H7 (cell line): ENCODE measurements around the gene FIGNL1. TPM values are rescaled to one million over a fixed set of nuclear protein-coding genes. Genes with fewer than 3 reads are reported as not detected.

Experiments
- DNase-seq: peaks from one replicate; pipeline ENCODE4 v3.0.0; 2012
- H3K27me3 ChIP-seq: 2 replicates; pipeline ENCODE4 v1.6.0; 2011; ENCODE audit warnings: mild to moderate bottlenecking, low read length; ENCODE audit not compliant: control insufficient read depth, insufficient read depth
- H3K36me3 ChIP-seq: replicated peaks from 2 replicates; pipeline ENCODE4 v1.5.1; 2011; ENCODE audit warnings: low read length; ENCODE audit not compliant: control insufficient read depth, insufficient read depth
- H3K4me3 ChIP-seq: 2 replicates; pipeline ENCODE4 v1.5.1; 2011; ENCODE audit warnings: low read depth, mild to moderate bottlenecking, control low read depth, low read length, moderate library complexity; ENCODE audit not compliant: insufficient read depth
- total RNA-seq: library from RNA; depleted of rRNA; stranded (reverse); fragments of >200 nt; shearing (Covaris generic); gene quantifications from 2 replicates; pipeline ENCODE4 v1.2.3, GENCODE V29; 2014

FIGNL1 gene
- total RNA-seq, 1 experiment from 2014 or later: 19.2 TPM

DNA sequence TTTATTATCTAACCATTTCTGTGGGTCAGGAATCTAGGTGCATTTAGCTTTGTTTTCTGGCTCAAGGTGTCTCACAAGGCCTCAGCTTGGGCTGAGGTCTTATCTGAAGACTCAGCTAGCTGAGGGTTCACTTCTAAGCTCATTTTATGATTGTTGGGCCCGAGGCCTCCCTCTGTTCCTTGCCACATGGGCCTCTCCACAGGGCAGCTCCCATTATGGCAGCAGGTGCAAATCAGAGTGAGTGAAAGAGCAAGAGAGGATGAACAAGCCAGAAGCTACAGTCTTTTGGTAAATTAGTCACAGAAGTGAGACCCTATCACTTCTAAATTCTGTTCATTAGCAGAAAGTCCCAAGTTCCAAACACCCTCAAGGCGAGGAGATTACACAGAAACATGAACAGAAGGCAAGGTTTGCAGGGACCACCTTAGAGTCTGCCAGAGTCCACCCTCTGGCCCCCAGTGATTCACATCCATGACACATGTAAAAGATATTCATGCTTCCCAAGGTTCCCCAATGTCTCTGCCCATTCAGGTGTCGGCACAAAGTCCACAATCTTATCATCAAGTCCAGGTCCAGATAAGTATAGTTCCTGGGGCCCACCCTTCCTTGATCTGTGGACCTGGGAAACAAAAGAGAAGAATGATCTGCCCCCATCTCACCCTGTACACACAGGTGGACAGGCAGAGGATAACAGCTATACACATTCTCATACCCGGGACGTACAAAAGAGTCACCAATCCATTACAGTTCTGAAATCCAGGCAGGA, 23.7 kb downstream of the FIGNL1 start:
- no peaks in the 10 kb centered on the region for H3K36me3 ChIP-seq
- DNase-seq: no peak
- H3K27me3 ChIP-seq: no peaks in the 10 kb centered on the region
- H3K4me3 ChIP-seq: no peak overlapping the region

DNA sequence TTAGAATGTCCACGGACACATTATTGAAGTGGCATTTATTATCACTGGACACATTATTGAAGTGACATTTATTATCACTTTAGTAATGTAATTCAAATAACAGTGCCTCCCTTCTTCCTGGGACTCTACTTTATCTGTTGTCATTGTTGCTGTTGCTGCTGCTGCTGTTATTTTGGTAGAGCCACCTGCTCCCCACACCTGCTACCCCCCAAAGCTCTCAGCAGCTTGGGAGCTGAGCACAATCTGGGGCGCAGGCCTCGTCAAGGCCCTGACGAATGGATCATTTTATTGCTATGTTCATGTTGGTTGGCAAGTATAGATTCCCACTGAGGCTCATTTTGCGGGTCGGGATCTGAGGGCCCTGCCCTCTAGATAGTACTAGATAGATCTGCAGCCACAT, 24.8 kb downstream of the FIGNL1 start:
- Histone ChIP-seq H3K36me3 (no peaks in the 10 kb centered on the region), H3K27me3 (no peaks in the 10 kb centered on the region), H3K4me3 (no peak overlapping the region)
- DNase-seq: no peak

DNA sequence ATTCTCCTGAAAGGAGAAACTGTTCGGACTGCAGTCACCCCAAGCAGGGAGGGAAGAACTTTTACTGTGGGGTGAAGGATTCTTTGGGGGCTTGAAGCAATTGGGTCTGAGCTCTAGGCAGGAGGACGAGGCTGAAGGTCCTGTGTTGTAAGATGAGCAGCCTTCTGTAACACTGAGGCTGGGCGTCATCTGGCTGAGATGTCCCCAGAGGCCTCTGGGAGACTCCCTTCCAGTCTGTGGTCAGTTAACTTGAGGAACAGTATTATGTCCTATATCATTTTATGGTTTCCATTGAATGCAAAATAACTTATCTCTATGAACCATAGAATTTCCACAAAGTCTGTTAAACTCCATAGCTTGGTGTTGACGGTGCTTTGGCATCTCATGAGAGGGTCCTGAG, 26.3 kb downstream of the FIGNL1 start:
- H3K4me3 ChIP-seq: no peak overlapping the region
- no peaks in the 10 kb centered on the region for H3K36me3 ChIP-seq
- H3K27me3 ChIP-seq: no peaks in the 10 kb centered on the region
- DNase-seq: no peak

DNA sequence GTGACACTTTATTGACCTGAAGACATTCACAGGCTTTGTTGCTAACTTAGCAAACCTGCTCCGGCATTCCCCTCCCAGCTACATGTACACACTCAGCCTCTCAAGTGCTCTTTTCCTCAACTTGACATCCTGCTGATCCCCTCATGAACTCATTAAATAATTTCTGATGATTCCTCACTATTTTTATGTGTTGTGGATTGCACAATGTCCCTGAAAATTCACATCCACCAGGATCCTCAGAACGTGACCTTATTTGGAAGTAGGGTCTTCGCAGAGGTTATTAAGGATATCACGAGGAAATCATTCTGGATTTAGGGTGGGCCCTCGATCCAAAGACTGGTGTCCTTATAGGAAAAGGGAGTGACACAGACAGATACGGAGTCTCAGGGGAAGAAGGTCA, 27.3 kb downstream of the FIGNL1 start:
- H3K4me3 ChIP-seq: no peak overlapping the region
- no peaks in the 10 kb centered on the region for H3K36me3 ChIP-seq
- no peak for DNase-seq
- H3K27me3 ChIP-seq: no peaks in the 10 kb centered on the region

DNA sequence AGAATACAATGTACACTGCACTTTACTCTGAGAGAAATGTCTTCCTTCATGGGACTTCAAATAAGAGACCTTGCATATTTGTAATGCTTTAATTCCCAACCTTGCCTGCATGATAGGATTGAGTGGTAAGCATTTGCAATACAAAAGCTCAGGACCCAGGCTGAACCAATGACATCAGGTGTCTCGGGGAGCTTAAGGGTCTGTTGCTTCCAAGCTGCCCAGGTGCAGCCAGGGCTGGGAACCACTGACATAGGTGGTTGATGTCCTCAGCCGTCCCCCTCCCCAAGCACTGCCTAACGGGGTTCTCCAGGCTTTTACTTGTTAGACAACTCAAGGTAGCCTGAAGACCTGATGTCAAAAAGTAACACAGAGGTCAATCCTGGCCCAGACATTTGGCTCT, 29.1 kb downstream of the FIGNL1 start:
- no peaks in the 10 kb centered on the region for H3K36me3 ChIP-seq
- no peak for DNase-seq
- H3K27me3 ChIP-seq: no peaks in the 10 kb centered on the region
- no peak overlapping the region for H3K4me3 ChIP-seq

DNA sequence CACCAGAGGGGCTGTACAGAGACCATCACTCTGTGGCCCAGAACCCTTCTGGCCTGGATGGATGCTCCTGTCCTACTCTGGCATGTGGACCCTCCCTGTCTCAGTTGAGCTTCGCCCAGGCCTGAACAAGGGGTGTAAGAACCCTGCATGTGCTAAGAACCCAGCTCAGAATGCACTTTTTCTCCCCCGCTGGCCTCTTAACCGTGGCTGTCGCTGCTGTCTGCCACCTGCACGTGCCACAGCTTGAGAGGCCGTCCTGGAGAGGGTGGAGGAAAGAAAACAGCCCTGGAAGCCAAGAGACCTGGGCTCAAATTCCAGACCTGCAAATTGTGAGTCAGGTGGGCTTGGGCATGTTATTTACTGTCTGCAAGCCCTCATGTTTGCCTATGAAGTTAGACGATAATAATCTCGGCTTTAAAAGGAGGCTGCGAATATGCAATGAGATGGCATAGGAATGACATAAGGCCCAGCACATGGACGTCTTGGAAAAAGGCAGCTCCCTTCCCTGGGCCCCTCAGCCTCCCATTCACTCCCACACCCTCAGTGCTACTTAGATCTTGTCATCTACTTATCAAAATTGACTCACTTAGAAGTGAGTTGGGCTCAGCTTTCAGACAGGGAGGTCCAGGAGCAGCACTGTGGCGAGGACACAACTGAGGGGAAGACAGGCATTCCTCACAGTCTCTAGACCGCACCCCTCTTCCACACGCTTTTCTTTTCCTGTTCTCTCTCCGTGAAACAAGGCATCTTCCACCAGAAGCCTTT, 31.4 kb downstream of the FIGNL1 start:
- no peak for DNase-seq
- no peaks in the 10 kb centered on the region for H3K36me3 ChIP-seq
- no peaks in the 10 kb centered on the region for H3K27me3 ChIP-seq
- H3K4me3 ChIP-seq: no peak overlapping the region

DNA sequence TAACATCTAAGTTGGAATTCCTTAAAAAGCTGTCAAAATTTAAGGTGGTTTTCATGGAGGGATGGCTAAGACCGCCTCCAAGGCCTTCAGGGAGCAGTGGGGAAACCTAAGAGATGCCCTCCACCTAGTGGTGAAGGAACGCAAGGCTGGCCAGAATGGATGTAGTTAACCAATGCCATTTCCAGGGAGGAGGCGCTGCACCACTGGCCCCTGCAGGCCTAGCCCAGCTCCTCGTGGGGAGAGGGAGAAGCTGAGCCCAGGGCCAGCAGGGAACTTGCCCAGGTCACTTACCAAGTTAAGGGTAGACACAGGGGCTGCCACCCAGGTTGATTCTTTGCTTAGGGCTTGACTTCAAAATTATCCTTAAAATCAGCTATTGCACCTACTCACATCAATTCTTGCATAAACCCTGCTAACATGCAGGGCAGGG, 32.0 kb downstream of the FIGNL1 start:
- Histone ChIP-seq H3K4me3 (no peak overlapping the region), H3K27me3 (no peaks in the 10 kb centered on the region), H3K36me3 (no peaks in the 10 kb centered on the region)
- DNase-seq: peak; percentile 84

DNA sequence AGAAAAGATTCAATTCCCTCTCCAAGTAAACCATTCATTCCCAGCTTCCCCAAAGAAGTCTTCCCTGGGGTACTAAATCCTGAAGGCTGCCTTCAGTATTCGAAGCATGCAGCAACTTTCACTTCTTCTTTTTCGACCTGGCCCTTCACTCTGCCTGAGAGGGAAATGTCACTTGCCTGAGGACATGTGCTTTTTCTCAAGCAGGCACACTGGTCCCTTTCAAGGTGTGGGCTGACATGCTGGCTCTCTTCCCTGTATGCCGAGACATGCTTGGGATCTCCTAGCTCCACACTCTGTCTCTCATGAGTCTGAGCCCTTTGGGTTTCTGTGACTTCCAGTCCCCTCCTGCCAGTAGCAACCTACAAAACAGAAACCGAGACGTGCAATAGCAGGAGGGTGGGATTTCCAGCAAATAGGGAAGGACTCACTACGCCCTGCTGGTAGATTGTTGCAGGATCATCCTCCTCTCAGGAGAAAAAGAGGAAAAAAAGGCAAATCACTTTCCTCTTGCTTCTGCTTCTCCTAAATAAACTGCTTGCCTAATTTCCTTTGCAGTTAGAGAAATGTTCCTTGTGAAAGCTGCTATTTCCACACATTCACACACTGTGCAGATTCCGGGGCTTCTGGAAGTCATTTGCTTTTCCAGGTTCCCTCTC, 33.5 kb downstream of the FIGNL1 start:
- no peak for DNase-seq

DNA sequence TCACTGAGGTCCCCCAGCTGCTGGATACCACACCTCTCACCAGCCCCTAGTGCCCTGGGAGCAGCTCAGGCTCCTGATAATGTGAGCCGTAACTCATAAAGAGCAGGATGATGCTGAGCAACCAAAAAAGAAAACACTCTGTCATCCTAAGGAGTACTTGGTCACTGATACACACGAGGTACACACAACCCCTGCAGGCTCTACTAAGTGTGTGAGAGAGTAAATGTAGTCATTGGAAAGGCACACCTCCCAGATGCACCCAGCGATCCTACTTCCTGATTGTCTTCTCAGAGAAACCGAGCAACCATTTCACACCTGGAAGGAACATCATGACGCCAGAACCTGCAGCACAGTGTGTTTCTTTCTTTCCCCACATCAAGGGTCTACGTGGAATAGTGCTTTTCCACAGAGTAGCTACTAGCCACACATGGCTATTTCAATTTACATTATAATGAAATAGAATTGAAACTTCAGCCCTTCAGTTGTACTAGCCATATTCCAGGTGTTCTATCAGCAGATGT, 34.2 kb downstream of the FIGNL1 start:
- Histone ChIP-seq H3K27me3 (no peaks in the 10 kb centered on the region), H3K4me3 (no peak overlapping the region), H3K36me3 (no peaks in the 10 kb centered on the region)
- DNase-seq: no peak

More for the DNA sequence above, 33.5 kb downstream of the FIGNL1 start:
- no peak overlapping the region for H3K4me3 ChIP-seq
- no peaks in the 10 kb centered on the region for H3K27me3 ChIP-seq
- no peaks in the 10 kb centered on the region for H3K36me3 ChIP-seq

DNA sequence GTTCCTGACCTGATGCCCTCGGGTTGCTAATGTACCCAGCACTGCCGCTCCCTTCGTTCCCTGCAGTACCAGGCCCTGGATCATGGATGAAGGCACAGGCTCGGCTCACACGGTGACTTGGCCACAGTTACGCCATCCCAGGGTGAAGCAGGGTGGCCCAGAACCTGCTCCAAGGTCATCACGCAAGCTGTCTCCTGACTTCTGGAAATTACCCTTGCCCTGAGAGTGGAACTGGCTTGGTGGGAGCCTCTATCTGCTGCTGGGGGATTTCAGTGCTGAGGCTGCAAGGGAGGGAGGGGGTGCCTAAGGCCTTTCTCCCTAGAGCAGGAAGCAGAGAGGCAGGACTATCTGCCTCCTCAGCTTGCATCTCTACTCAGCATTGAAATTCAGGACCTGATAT, 36.6 kb downstream of the FIGNL1 start:
- Histone ChIP-seq H3K27me3 (no peaks in the 10 kb centered on the region), H3K36me3 (no peaks in the 10 kb centered on the region), H3K4me3 (no peak overlapping the region)
- no peak for DNase-seq

DNA sequence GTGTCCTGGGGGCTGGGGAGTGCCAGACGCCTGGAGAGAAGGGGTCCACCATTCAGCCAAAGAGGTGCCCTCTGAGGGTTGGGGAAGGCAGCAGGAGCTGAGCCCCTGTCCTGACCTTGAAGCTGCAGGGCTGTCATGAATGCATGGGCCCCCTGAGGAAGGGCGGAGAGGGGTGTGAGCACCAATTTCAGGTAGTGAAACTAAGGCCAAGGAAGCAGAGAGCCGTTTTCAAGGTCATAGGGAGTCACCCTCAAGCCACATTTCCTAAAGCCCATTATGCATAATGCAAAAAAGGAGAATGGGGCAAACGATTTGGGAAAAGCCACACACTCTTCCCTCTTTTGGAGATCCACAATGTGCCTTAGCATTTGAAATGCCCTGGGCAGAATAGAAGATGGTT, 37.2 kb downstream of the FIGNL1 start:
- DNase-seq: no peak
- Histone ChIP-seq H3K27me3 (no peaks in the 10 kb centered on the region), H3K36me3 (no peaks in the 10 kb centered on the region), H3K4me3 (no peak overlapping the region)

DNA sequence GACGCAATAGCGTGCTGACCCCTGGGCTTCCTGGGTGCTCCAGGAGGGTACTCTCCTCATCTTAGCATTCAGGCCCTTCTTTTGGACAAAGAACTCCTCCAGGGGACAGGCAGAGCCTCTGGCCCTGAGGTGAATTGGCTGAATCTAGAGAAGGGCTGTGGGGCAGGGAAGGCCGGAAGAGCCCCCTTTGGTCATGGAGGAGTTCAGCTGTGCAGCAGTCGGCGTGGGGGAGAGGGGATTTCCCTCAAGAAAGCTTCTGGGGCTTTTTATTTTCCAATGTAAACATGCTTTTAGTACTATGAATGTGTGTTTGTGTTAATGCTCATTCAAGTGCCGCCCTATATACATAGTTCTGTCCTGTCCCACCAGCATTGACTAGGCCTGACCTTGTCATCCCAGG, 38.8 kb downstream of the FIGNL1 start:
- H3K4me3 ChIP-seq: no peak overlapping the region
- H3K36me3 ChIP-seq: no peaks in the 10 kb centered on the region
- no peak for DNase-seq
- no peaks in the 10 kb centered on the region for H3K27me3 ChIP-seq

DNA sequence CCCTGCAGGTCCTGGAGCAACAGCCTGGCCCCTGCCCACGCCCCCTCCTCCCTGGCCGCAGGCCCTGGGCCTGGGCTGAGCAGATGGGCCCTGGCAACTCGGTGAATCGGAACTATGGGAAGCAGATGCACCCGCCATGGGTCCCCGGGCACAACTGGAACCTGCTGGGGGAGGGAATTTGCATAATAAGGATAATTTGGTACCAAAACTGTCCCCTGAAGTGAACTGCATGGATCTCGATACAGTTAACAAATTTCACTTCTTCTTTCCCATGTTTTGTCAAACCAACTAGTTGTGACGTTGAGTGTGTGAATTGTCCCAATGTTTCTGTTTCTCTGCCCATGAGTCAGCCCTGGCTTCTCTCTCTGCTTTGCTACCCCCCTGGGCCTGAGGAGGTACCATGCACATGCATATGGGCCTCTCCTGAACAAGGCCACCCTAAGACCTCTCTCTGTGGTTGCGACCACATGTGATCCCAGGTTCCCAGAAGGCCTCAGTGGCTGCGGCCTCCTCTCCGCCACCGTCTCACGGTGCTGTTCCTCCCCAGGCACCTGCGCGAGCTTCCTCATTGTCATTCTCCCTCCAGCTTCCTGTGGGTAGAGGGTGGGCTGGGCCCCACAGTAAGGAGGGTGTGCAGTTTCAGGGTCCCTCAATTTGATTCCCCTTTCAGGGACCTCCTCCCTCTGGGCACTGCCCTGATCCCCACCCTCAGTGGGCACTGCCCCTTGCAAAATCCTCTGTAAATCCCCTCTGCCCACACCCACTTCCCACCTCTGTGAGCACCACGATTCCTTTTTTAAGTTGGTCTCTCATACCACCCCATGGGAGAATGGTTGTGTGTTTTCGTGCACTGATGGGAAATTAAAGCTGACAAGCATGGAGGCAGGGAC, 40.0 kb downstream of the FIGNL1 start:
- no peaks in the 10 kb centered on the region for H3K27me3 ChIP-seq
- H3K4me3 ChIP-seq: no peak overlapping the region
- DNase-seq: no peak
- no peaks in the 10 kb centered on the region for H3K36me3 ChIP-seq

DNA sequence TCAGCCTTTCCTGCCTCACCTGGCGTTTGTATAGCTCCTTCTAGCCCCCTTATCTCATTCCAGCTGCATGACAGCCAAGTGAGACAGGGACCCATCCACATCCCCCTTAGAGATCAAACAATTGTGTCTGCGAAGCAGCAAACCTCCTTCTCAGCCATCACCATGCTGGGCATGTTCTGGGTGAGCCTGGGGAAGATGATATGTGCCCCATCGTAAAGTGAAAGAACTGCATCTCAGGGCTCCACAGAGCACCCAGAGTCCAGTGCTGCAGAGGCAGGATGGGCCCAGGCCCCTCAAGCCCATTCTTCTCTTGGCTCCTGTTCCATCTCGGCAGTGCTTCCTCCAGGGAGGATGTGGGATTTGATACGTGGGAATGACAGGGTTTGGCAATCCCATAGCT, 43.2 kb downstream of the FIGNL1 start:
- Histone ChIP-seq H3K27me3 (no peaks in the 10 kb centered on the region), H3K36me3 (no peaks in the 10 kb centered on the region), H3K4me3 (no peak overlapping the region)
- DNase-seq: no peak
